Bronchial epithelial cell (primary cell): Measurements from ENCODE around the gene MRPS18B. TPM values are rescaled to one million over a fixed set of nuclear protein-coding genes. Genes with fewer than 3 reads are reported as not detected.
A peak's percentile ranks its signal among the peaks of the same experiment; 100 is the strongest.

Experiments used
- DNase-seq: peaks from one replicate; pipeline ENCODE4 v3.0.0-alpha.2; 2010; ENCODE audit warnings: low read depth
- FAIRE-seq: peaks from 2 replicates; lab custom pipeline; 2011; peaks lifted over from hg19 to GRCh38; lab: Jason Lieb, UNC
- H3K27me3 ChIP-seq: 2 replicates; pipeline ENCODE4 v1.5.1; 2011; ENCODE audit warnings: low read length; ENCODE audit not compliant: control insufficient read depth, insufficient read depth
- H3K36me3 ChIP-seq: 2 replicates; pipeline ENCODE4 v1.5.1; 2011; ENCODE audit warnings: low read length; ENCODE audit not compliant: control insufficient read depth, insufficient read depth
- H3K4me3 ChIP-seq: 2 replicates; pipeline ENCODE4 v1.5.1; 2011; ENCODE audit warnings: mild to moderate bottlenecking, low read depth, low read length, control low read depth
- CTCF ChIP-seq: IDR thresholded peaks from 2 replicates; pipeline ENCODE4 v1.5.1; 2011; ENCODE audit warnings: mild to moderate bottlenecking, moderate library complexity, low read length, control low read depth, inconsistent platforms; ENCODE audit not compliant: insufficient read depth, severe bottlenecking
- total RNA-seq: library from RNA; depleted of rRNA; stranded (reverse); fragments of >200 nt; gene quantifications from 2 replicates; pipeline ENCODE4 v1.2.1, GENCODE V29; 2014

Gene MRPS18B
- total RNA-seq, 1 donor from 2014 or later, result 62.1 TPM

- Histone ChIP-seq H3K4me3 (no peak overlapping the region), H3K36me3 (peaks cover 16% of the 10 kb centered on the region), H3K27me3 (no peaks in the 10 kb centered on the region)
- FAIRE-seq (no peak), DNase-seq (peak; percentile 72)
- no peak for TF ChIP-seq CTCF
Observed at GRCh38 chr6:30613251-30614043, 4.2 kb upstream of the MRPS18B start.

- Histone ChIP-seq H3K27me3 (no peaks in the 10 kb centered on the region), H3K4me3 (peak overlapping the region; percentile 0), H3K36me3 (peaks cover 11% of the 10 kb centered on the region)
- FAIRE-seq, result no peak
- no peak for TF ChIP-seq CTCF
- DNase-seq, result no peak
Observed at GRCh38 chr6:30614044-30614842, 3.4 kb upstream of the MRPS18B start.

- FAIRE-seq (no peak), DNase-seq (peak; percentile 96)
- peak overlapping the region; percentile 64 for H3K4me3 ChIP-seq
- no peaks in the 10 kb centered on the region for H3K27me3 ChIP-seq
- peaks cover 15% of the 10 kb centered on the region for H3K36me3 ChIP-seq
- TF ChIP-seq CTCF, result no peak
Observed at GRCh38 chr6:30614843-30615218, 2.8 kb upstream of the MRPS18B start.

DNA sequence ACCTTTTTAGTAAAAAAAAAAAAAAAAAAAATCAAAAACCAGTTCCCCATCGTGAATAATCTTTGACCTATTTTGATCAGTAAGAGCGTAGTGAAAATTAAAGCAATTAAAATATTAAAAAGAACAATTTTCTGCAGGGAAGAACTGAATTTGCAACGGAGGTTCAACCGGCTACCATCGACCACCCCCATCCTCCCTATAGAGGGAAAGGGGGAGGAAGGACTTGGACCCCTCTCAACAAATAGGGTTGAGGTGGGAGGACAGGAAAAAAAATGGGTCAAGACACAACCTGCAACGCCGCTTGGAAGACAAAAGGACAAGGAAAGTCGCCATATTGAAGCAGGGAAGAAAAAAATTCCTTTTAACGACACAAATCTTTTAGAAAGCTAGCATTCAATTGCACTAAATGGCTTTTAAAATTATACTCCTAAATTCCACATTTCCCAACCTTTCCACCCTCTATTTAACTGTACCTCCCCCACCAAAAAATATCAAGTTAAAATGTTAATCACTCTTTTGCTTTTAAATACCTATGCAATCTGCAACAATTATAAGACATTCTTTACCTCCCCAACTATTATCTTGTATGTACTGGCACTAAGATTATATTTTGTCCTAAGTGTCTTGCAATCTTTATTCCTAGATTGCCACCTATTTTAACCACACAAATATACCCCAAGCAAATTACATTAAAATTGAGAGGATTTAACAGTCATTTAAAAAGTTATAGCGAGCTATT lies 2.3 kb upstream of the MRPS18B start:
- H3K4me3 ChIP-seq, result peak overlapping the region; percentile 64
- H3K27me3 ChIP-seq, result no peaks in the 10 kb centered on the region
- H3K36me3 ChIP-seq, result peaks cover 14% of the 10 kb centered on the region
- FAIRE-seq, result no peak
- no peak for TF ChIP-seq CTCF
- peak; percentile 67 for DNase-seq

DNA sequence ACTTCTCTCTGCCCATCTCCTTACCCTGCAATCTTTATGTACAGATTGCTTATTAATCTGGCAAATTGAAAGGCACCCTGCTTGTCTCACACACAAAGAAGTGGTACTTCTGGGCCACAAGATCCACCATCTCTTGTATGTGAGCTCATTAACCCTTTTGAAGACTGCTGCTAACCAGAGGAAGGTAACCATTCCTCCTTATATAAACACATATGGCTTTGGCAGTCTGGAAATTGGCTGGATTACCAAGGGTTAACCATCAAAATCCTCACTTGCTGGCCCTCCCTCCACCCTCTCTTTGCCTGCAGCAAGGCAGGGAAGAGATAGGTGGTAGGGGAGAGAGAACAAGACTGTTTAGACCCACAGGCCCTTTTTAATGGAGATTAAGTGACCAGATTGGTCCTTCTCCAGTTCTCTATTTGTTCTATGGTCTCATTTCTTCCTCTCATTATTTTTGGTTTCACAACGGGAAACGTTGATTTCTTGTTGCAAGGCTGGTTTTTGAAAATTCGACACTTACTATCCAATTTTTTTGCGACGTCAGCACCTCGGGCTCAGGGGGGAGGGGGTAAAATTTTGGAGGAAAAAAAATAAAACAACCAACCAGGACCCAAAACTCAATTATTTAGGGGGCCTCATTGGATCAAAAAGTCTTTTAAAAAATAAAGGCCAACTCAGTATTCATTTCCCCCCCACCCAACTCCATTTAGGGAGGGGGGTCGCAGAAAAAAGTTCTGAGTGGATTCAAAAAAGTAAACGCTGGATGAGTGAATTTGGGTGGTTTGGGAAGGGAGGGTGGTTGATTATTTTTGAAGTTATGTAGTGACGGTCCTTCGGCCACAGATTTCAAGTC lies 1.5 kb upstream of the MRPS18B start:
- H3K27me3 ChIP-seq, result no peaks in the 10 kb centered on the region
- FAIRE-seq (no peak), DNase-seq (no peak)

More for the DNA sequence above, 1.5 kb upstream of the MRPS18B start:
- H3K4me3 ChIP-seq, result peak overlapping the region; percentile 64
- TF ChIP-seq CTCF, result no peak
- H3K36me3 ChIP-seq, result peaks cover 15% of the 10 kb centered on the region
